Measurements from ENCODE around the gene CAMKK1. TPM values are rescaled to one million over a fixed set of nuclear protein-coding genes. Genes with fewer than 3 reads are reported as not detected.

The CAMKK1 gene
- total and polyA plus RNA-seq, 2 donors (not counting 3 experiments of a cell fraction or from before 2014, with no cell fraction given) = 4.5 to 6.1 TPM

DNA sequence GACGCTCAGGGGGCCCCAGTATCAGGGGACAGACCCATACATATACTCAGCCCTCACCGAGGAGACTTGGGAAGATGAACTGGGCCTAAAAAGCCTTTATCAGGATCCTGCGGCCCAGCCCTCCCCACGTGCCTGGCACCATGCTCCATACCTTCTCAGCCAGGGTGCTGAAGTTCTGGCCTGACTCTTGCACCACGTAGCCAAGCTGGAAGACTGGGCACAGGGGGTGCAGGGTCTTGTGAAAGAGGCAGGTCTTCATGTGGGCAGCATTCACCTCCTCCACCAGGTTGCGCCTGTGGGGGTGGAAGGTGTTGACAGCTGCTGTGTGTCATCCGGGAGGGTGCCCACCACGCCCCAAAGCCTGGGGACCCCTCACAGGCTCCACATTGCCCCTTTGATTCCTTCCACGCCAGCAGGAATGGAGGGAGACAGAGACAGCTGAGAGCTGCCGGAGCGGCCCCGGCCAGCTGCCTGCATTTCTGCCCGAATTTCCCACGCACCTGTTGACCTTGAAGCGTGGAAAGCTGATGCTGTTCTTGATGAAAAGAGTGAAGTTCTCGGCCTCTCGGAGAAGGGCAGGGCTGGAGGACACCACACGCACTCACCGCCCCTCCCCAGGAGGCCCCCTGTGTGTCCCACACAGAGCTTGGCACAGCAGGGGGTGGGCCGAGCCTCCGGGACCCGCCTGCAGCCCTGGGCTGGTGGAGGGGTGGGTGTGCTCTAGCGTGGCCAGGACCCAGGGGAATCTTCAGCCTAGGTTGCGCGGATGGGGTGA is 10.4 kb upstream of the CAMKK1 start:
- no peak for TF ChIP-seq POLR2AphosphoS5 (IDR thresholded peaks at IDR 0.05; ENCODE audit: insufficient read depth, low read depth, low read length)
- no peak for TF ChIP-seq FOS (IDR thresholded peaks at IDR 0.05; ENCODE audit: borderline replicate concordance, insufficient read depth, low read length)
- TF ChIP-seq, protein P1, sequence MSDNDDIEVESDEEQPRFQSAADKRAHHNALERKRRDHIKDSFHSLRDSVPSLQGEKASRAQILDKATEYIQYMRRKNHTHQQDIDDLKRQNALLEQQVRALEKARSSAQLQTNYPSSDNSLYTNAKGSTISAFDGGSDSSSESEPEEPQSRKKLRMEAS (IDR thresholded peaks at IDR 0.05; ENCODE audit: insufficient read depth, insufficient read length) = no peak
- no peak for TF ChIP-seq JUN (IDR thresholded peaks at IDR 0.05; ENCODE audit: borderline replicate concordance, insufficient read depth, insufficient read length, low read depth)
- no peak for TF ChIP-seq EZH2 (IDR thresholded peaks at IDR 0.05; ENCODE audit: borderline replicate concordance, low read depth, low read length, severe bottlenecking)
- TF ChIP-seq, protein P2, sequence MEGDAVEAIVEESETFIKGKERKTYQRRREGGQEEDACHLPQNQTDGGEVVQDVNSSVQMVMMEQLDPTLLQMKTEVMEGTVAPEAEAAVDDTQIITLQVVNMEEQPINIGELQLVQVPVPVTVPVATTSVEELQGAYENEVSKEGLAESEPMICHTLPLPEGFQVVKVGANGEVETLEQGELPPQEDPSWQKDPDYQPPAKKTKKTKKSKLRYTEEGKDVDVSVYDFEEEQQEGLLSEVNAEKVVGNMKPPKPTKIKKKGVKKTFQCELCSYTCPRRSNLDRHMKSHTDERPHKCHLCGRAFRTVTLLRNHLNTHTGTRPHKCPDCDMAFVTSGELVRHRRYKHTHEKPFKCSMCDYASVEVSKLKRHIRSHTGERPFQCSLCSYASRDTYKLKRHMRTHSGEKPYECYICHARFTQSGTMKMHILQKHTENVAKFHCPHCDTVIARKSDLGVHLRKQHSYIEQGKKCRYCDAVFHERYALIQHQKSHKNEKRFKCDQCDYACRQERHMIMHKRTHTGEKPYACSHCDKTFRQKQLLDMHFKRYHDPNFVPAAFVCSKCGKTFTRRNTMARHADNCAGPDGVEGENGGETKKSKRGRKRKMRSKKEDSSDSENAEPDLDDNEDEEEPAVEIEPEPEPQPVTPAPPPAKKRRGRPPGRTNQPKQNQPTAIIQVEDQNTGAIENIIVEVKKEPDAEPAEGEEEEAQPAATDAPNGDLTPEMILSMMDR (IDR thresholded peaks at IDR 0.05; ENCODE audit: extremely low read depth in 1 of 2, insufficient read depth in 1 of 2, low read depth in 1 of 2, low read length in 2 of 2) = no peak
- TF ChIP-seq POLR2A (IDR thresholded peaks at IDR 0.05; ENCODE audit: low read depth, low read length) = no peak
- no peak for TF ChIP-seq GATA2 (IDR thresholded peaks at IDR 0.05; ENCODE audit: insufficient read depth, insufficient read length, low read depth, low read length)
- no peak for TF ChIP-seq MYC (IDR thresholded peaks at IDR 0.05; ENCODE audit: low read depth, low read length)
- ChIA-PET POLR2A (no interaction called here), CTCF (interaction anchor here (0.7 to 5.0 kb wide), 2 partner anchors 10 to 166 kb away, joined by 3 to 39 read pairs; no protein-coding TSS in a partner anchor)
- FAIRE-seq = no peak
- H3K4me1 ChIP-seq (ENCODE audit: control insufficient read depth, extremely low read depth, insufficient read depth, low read length) = no peaks in the 10 kb centered on the region
- no peak overlapping the region for H3K27ac ChIP-seq (ENCODE audit: insufficient read depth, low read depth, low read length)
- H3K9ac ChIP-seq (replicated peaks; ENCODE audit: extremely low read depth, insufficient read depth, low read length) = no peak overlapping the region
- H3K79me2 ChIP-seq (ENCODE audit: control insufficient read depth, insufficient read depth, low read length) = no peaks in the 10 kb centered on the region
- intact Hi-C loops (cut with micrococcal nuclease) (no loop called here), dilution Hi-C loops (cut with MboI; ENCODE audit: extremely low pct_ligation_motif_present, low sequenced_read_pairs) (no loop called here)
- no peak overlapping the region for H3K4me3 ChIP-seq (replicated peaks in 1 of 3; ENCODE audit: insufficient read depth in 1 of 3, low read depth in 1 of 3, low read length in 3 of 3)
- H4K20me1 ChIP-seq (replicated peaks; ENCODE audit: control insufficient read depth, extremely low read depth, insufficient read depth, low read length) = no peaks in the 10 kb centered on the region
- H3K9me1 ChIP-seq (replicated peaks; ENCODE audit: control insufficient read depth, extremely low read depth, insufficient read depth, low read length) = no peaks in the 10 kb centered on the region
- H3K27me3 ChIP-seq (ENCODE audit: control insufficient read depth in 2 of 2, insufficient read depth in 2 of 2, low read length in 2 of 2) = no peaks in the 10 kb centered on the region
- no peak for DNase-seq (ENCODE audit: low read depth, low spot score)
- no peaks in the 10 kb centered on the region for H3K36me3 ChIP-seq (ENCODE audit: control insufficient read depth in 2 of 2, extremely low read depth in 1 of 2, insufficient read depth in 2 of 2, low read length in 2 of 2)
- H3K9me3 ChIP-seq (replicated peaks; ENCODE audit: control insufficient read depth, insufficient read depth, low read length) = no peaks in the 10 kb centered on the region
- H2AFZ ChIP-seq (ENCODE audit: low read depth, low read length) = no peak overlapping the region
- H3K4me2 ChIP-seq (ENCODE audit: insufficient read depth, low read length) = no peak overlapping the region
- no TSS peak for BruUV-seq (replicated peaks)

All from endothelial cell of umbilical vein (primary cell).